Breast epithelium (tissue), 4 donors: ENCODE measurements around the gene LNX1. TPM values are rescaled to one million over a fixed set of nuclear protein-coding genes. Genes with fewer than 3 reads are reported as not detected.

Source experiments
- DNase-seq, 2 donors: peaks; one replicate each; pipeline ENCODE4 v3.0.0-alpha.2; 2019; ENCODE audit warnings: low spot score in 2 of 2
- H3K27ac ChIP-seq, 2 donors: fragments of 200-600 bp; sonication (generic) in 1 of 2; one replicate each; pipeline ENCODE4 v1.5.1; 2016 to 2019; ENCODE audit warnings: mild to moderate bottlenecking in 1 of 2
- H3K27me3 ChIP-seq, 2 donors: fragments of 200-600 bp; sonication (generic) in 1 of 2; one replicate each; pipeline versions ENCODE4 v1.5.1 to v1.6.0; 2017 to 2019; ENCODE audit warnings: control low read depth in 1 of 2, mild to moderate bottlenecking in 1 of 2
- H3K36me3 ChIP-seq: fragments of 200-600 bp; one replicate; pipeline ENCODE4 v1.5.1; 2019
- H3K4me1 ChIP-seq, 2 donors: fragments of 200-600 bp; sonication (generic); one replicate each; pipeline ENCODE4 v1.5.1; 2016 to 2019; ENCODE audit warnings: control low read depth in 1 of 2
- H3K4me3 ChIP-seq, 3 donors: fragments of 200-600 bp; sonication (generic); 1 replicate in 2 of 3; 2 replicates in 1 of 3; pipeline ENCODE4 v1.5.1; 2016 to 2019; ENCODE audit warnings: mild to moderate bottlenecking in 3 of 3, moderate library complexity in 2 of 3
- H3K9me3 ChIP-seq, 2 donors: fragments of 200-600 bp; sonication (generic) in 1 of 2; one replicate each; pipeline ENCODE4 v1.5.1; 2016 to 2019; ENCODE audit warnings: control low read depth in 1 of 2
- CTCF ChIP-seq, 3 donors: fragments of 450-650 bp; IDR thresholded peaks; one replicate each; pipeline ENCODE4 v1.5.1; 2016 to 2017; ENCODE audit warnings: antibody characterized with exemption in 3 of 3, mild to moderate bottlenecking in 3 of 3, moderate library complexity in 3 of 3
- POLR2A ChIP-seq: fragments of 450-650 bp; IDR thresholded peaks from one replicate; pipeline ENCODE4 v1.6.1; 2016; ENCODE audit warnings: antibody characterized with exemption, mild to moderate bottlenecking, moderate library complexity
- POLR2AphosphoS5 ChIP-seq, 3 donors: sonication (generic); formaldehyde crosslinking; IDR thresholded peaks; one replicate each; pipeline ENCODE4 v1.6.1; 2017; ENCODE audit warnings: antibody characterized with exemption in 3 of 3
- intact Hi-C: fragments of 100-400 bp; cut with DNase I; formaldehyde crosslinking; loops from one replicate; pipeline ENCODE4 v1.15.1; 2023; ENCODE audit warnings: low total_unique reads
- total RNA-seq, 3 donors: library from RNA; depleted of rRNA; stranded (reverse); fragments of >200 nt; gene quantifications; one replicate each; pipeline ENCODE4 v1.1.0, GENCODE V29; 2016

The LNX1 gene
- total RNA-seq, 3 donors from 2014 or later: 19.7 to 22.6 (median 22.5) TPM

DNA sequence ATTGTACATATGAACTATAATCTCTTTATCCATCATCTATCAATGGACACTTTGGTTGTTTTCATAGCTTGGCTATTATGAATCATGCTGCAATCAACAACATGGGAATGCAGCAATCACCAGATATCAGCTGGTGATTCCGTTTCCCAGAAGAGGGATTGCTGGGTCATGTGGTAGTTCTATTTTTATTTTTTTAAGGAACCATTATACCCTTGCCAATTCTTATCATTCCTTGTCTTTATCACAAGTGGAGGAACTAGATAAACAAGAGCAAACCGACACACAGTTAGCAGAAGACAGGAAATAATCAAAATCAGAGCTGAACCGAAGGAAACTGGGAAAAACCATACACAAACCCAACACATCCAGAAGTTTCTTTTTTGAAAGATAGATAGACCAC lies 14.5 kb upstream of the LNX1 start:
- Histone ChIP-seq H3K4me3 (no peak overlapping the region), H3K9me3 (no peaks in the 10 kb centered on the region), H3K27me3 (no peaks in the 10 kb centered on the region), H3K36me3 (no peaks in the 10 kb centered on the region), H3K4me1 (no peaks in the 10 kb centered on the region), H3K27ac (no peak overlapping the region)
- TF ChIP-seq CTCF (IDR thresholded peaks at IDR 0.05): no peak
- TF ChIP-seq POLR2AphosphoS5 (IDR thresholded peaks at IDR 0.05): no peak
- TF ChIP-seq POLR2A: no peak
- intact Hi-C loops: no loop called here
- no peak for DNase-seq

DNA sequence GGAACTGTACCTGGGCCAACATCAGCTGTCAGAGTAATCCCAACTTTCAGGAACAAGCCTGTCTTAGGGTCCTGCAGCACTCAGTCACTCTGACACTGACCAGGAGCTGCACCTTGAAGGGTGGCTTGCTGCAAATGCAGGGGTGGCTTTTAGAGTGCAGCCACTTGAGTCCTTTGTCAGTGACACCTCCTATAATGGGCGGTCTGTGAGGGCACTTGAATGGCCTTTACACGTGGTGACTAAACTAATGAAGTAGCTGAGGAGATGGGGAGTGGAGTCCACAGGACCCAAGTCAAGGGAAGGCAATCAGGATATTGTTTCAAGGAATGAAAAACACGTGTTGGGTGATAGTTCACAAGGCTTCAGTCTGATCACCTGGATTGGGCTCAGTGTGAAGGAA lies 11.1 kb upstream of the LNX1 start:
- no peak for DNase-seq
- Histone ChIP-seq H3K27ac (no peak overlapping the region), H3K4me1 (no peaks in the 10 kb centered on the region), H3K27me3 (no peaks in the 10 kb centered on the region), H3K9me3 (no peaks in the 10 kb centered on the region), H3K36me3 (no peaks in the 10 kb centered on the region), H3K4me3 (no peak overlapping the region)
- intact Hi-C loops: no loop called here
- TF ChIP-seq POLR2AphosphoS5 (IDR thresholded peaks at IDR 0.05): no peak
- TF ChIP-seq POLR2A: no peak
- no peak for TF ChIP-seq CTCF (IDR thresholded peaks at IDR 0.05)

- Histone ChIP-seq H3K9me3 (no peaks in the 10 kb centered on the region), H3K4me1 (no peaks in the 10 kb centered on the region), H3K27me3 (no peaks in the 10 kb centered on the region), H3K4me3 (peak overlapping the region in 1 of 3 donors; percentile 20), H3K36me3 (no peaks in the 10 kb centered on the region), H3K27ac (peak overlapping the region in 1 of 2 donors; percentile 26)
- TF ChIP-seq CTCF (IDR thresholded peaks at IDR 0.05) (peak in 2 of 3 donors; percentile 24 to 29), POLR2AphosphoS5 (IDR thresholded peaks at IDR 0.05) (no peak)
- intact Hi-C loops: no loop called here
- peak; percentile 30 to 65 for DNase-seq
These were observed 10.0 kb upstream of the LNX1 start for GRCh38 chr4:53601251-53601764.

DNA sequence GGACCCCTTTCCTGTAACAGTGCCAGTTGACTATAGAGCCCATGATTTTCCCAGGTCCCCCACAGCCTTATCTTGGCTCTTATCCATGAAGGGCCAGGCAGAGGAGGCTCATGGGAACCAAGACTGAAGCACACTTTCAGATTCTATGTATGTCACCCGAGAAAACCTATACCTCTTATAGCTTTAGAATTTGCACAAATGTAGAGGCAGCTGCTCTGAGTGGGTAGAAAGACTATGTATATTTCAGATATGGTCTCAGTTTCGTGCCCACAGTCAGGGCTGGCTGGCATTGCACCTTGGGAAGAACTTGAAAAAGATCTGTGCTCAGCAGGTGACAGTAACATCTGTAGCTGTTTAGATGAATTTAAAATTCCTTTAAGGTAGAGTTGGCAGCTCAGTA lies 8.3 kb upstream of the LNX1 start:
- no peak overlapping the region for H3K4me3 ChIP-seq
- no peaks in the 10 kb centered on the region for H3K4me1 ChIP-seq
- H3K9me3 ChIP-seq: no peaks in the 10 kb centered on the region
- no peaks in the 10 kb centered on the region for H3K36me3 ChIP-seq
- TF ChIP-seq POLR2AphosphoS5 (IDR thresholded peaks at IDR 0.05) (no peak), CTCF (IDR thresholded peaks at IDR 0.05) (no peak), POLR2A (no peak)
- H3K27ac ChIP-seq: no peak overlapping the region
- intact Hi-C loops: no loop called here
- H3K27me3 ChIP-seq: no peaks in the 10 kb centered on the region
- DNase-seq: no peak

DNA sequence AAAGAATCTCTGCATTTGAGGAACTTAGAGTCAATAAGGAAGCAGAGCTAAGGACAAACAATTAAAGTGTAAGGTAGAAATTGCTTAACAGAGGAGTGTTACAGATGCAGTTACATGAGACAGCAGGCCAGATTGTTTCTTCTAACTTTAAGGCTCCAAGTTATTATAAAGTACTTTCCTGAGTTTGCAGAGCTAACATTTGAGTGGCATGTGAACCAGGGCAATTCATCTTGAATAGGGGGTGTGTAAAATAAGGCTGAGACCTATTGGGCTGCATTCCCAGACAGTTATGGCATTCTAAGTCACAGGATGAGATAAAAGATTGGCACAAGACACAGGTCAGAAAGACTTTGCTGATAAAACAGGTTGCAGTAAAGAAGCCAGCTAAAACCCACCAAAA lies 7.6 kb upstream of the LNX1 start:
- Histone ChIP-seq H3K4me1 (no peaks in the 10 kb centered on the region), H3K27ac (no peak overlapping the region), H3K9me3 (no peaks in the 10 kb centered on the region), H3K27me3 (no peaks in the 10 kb centered on the region), H3K4me3 (no peak overlapping the region), H3K36me3 (no peaks in the 10 kb centered on the region)
- DNase-seq: no peak
- no peak for TF ChIP-seq CTCF (IDR thresholded peaks at IDR 0.05)
- no peak for TF ChIP-seq POLR2A
- no peak for TF ChIP-seq POLR2AphosphoS5 (IDR thresholded peaks at IDR 0.05)
- intact Hi-C loops: no loop called here
